Brain pericyte (primary cell): ENCODE measurements around the gene C11orf52.
A peak's percentile ranks its signal among the peaks of the same experiment; 100 is the strongest.
"Not testable (repeated sequence)": the region's sequence is repeated elsewhere in the genome, so short reads cannot be mapped to it uniquely, and the experiment has no call there.

ENCODE experiments used
- DNase-seq: peaks from one replicate; pipeline ENCODE4 v3.0.0-alpha.2; 2012; ENCODE audit warnings: low read depth, low spot score

C11orf52 gene

GRCh38 chr11:111913031-111913861 lies 5.5 kb upstream of the C11orf52 start:
- DNase-seq: no peak

GRCh38 chr11:111913997-111914396 lies 4.7 kb upstream of the C11orf52 start:
- DNase-seq: no peak

- no peak for DNase-seq
Observed at GRCh38 chr11:111916768-111917167, 1.9 kb upstream of the C11orf52 start.

GRCh38 chr11:111917312-111917711 lies 1.4 kb upstream of the C11orf52 start:
- DNase-seq: no peak

GRCh38 chr11:111917788-111918187 lies 925 bp upstream of the C11orf52 start:
- no peak for DNase-seq

- no peak for DNase-seq
Observed at GRCh38 chr11:111920908-111921307, 2.2 kb downstream of the C11orf52 start.

GRCh38 chr11:111921541-111922230 lies 3.0 kb downstream of the C11orf52 start:
- no peak for DNase-seq

- no peak for DNase-seq
Observed at GRCh38 chr11:111922803-111923202, 4.1 kb downstream of the C11orf52 start.

GRCh38 chr11:111923351-111923788 lies 4.7 kb downstream of the C11orf52 start:
- no peak for DNase-seq

- no peak for DNase-seq
Observed at GRCh38 chr11:111923951-111924350, 5.2 kb downstream of the C11orf52 start.

GRCh38 chr11:111925953-111926352 lies 7.2 kb downstream of the C11orf52 start:
- DNase-seq: no peak

- peak; percentile 86 for DNase-seq
Observed at GRCh38 chr11:111926505-111927391, 8.0 kb downstream of the C11orf52 start.

GRCh38 chr11:111930472-111930871 lies 11.8 kb downstream of the C11orf52 start:
- DNase-seq: no peak

GRCh38 chr11:111932611-111932950 lies 13.9 kb downstream of the C11orf52 start:
- DNase-seq: no peak

GRCh38 chr11:111933176-111933575 lies 14.5 kb downstream of the C11orf52 start:
- not testable (repeated sequence) for DNase-seq

GRCh38 chr11:111933872-111934271 lies 15.2 kb downstream of the C11orf52 start:
- DNase-seq: no peak

- no peak for DNase-seq
Observed at GRCh38 chr11:111934306-111934705, 15.6 kb downstream of the C11orf52 start.

- no peak for DNase-seq
Observed at GRCh38 chr11:111935317-111936039, 16.8 kb downstream of the C11orf52 start.

GRCh38 chr11:111936040-111936540 lies 17.4 kb downstream of the C11orf52 start:
- no peak for DNase-seq

GRCh38 chr11:111937461-111937769 lies 18.7 kb downstream of the C11orf52 start:
- no peak for DNase-seq

GRCh38 chr11:111937844-111938243 lies 19.1 kb downstream of the C11orf52 start:
- no peak for DNase-seq
